ENCODE results near the gene FBXL17.
"Not testable (repeated sequence)": the region's sequence is repeated elsewhere in the genome, so short reads cannot be mapped to it uniquely, and the experiment has no call there.

Gene FBXL17

DNA sequence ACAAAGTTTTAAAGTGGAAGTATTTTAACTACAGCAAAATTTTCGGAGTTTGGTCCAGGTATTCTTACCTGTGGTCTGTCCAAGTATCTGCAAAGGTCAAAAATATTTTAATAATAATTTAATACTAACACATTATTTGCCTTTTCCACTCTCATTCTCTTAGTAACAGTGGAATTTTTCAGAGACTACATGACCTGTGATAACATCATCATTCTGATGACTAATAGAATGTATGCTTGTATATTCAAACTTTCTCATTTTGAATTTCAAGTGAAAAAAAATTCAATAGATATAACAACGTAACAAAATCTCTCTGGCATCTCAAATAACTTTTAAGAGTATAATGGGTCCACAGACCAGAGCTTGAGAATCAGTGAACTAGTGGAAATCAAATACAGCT, 78.3 kb downstream of the FBXL17 start:
- no peak for DNase-seq (ENCODE audit: low read depth)

DNA sequence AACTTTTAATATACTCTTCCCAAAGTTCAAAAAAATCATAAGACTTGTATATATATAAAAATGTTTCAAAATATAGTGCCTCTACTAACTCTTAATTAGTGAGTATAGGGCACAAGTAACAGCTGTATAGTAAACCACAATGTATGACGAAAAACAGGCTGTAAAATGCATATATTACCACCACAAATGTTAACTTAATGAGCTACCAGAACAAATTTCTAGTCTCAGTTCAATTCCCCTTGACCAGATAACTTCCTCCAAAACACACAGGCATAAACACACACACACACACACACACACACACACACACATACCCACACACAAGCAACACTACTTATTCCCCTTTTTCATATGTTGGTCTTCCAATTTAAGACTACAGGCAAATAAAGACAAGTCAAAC, 78.8 kb downstream of the FBXL17 start:
- no peak for DNase-seq (ENCODE audit: low read depth)

DNA sequence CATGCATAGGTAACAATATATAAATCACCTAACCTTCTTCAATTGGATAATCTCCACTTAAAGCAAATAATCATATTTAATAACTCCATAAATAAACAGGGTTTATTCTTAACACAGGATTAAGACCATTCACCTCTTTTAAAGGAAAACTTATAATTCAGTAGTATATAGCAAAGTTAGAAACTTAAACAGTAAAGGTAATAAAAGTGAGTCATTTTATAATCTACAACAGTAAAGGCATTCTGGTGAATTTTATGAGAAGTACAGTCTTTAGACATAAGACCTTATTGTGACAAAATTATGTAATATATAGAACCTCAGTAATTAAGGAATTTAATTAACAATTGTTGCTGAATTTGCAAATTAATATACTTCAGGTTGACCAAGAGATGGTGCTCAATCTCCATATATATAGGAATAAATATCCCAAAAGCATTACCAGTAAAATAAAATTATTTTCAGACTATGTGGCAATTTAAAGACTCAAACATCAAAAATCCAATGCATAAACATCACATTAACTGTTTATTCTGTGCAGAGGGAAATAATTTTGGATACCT, 84.8 kb downstream of the FBXL17 start:
- no peak for DNase-seq (ENCODE audit: low read depth)

DNA sequence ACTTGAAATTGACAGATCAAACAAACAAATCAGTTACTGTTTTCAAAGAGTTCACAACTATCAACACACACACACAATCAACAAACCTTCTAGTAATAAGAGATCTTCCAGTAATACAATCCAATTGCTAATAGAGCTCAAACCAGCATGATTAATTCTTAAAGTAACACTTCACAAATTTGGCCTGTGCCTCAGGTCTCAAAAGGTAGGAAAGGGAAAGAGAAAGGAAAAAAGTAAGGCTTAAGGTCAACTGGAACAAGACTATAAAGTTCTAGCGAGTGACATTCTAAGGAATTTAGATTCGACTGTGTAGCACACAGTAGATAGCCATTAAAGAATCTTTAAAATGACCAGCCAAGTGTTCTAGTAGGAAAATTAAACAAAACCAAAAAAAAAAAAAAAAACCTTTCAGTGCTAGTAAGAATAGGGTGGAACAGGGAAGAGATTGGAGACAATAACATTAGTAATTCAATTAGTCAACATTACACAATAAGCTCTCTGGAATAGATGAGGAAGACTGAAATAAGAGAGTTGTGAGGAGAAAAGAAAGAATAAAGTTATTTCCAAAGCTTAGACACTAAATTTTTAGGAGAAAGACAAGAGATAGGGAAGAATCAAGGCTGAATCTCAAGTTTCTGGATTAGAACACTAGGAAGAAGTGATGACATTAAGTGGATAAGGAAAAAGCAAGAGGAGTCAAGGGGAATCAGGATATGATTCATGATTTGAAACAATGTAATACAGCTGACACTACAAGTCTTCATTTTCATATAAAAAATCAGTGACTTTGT, 86.1 kb downstream of the FBXL17 start:
- DNase-seq (ENCODE audit: low read depth): no peak

DNA sequence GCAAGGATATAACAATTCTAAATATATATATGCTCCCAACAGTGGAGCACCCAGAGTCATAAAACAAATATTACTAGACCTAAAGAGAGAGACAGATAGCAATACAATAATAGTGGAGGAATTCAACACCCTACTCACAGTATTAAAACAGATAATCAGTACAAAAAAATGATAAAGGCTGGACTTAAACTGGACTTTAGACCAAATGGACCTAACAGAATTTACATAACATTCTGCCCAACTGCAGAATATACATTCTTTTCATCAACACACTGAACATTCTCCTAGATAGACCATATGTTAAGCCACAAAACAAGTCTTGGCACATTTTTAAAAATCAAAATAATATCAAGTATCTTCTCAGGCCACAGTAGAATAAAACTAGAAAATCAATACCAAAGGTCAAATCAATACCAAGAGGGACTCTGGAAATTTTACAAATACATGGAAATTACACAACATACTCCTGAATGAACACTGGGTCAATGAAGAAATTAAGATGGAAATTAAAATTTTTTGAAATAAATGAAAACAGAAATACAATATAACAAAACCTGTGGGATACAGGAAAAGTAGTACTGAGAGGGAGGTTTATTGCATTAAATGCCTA, 100.8 kb downstream of the FBXL17 start:
- DNase-seq (ENCODE audit: low read depth): no peak

DNA sequence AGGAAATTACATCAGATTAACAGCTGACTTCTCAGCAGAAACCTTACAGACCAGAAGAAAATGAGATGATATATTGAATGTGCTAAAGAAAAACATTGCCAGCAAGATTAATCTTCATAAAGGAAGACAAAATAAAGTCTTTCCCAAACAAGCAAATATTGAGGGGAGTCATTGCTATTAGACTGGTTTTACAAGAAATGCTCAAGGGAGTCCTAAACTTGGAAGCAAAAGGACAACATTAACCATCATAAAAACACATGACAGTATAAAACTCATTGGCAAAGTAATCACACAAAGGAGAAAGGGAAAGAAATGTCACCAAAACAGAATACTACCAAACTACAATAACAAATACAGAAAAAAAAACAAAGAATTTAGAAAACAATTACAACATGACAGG, 101.7 kb downstream of the FBXL17 start:
- DNase-seq (ENCODE audit: low read depth): no peak

DNA sequence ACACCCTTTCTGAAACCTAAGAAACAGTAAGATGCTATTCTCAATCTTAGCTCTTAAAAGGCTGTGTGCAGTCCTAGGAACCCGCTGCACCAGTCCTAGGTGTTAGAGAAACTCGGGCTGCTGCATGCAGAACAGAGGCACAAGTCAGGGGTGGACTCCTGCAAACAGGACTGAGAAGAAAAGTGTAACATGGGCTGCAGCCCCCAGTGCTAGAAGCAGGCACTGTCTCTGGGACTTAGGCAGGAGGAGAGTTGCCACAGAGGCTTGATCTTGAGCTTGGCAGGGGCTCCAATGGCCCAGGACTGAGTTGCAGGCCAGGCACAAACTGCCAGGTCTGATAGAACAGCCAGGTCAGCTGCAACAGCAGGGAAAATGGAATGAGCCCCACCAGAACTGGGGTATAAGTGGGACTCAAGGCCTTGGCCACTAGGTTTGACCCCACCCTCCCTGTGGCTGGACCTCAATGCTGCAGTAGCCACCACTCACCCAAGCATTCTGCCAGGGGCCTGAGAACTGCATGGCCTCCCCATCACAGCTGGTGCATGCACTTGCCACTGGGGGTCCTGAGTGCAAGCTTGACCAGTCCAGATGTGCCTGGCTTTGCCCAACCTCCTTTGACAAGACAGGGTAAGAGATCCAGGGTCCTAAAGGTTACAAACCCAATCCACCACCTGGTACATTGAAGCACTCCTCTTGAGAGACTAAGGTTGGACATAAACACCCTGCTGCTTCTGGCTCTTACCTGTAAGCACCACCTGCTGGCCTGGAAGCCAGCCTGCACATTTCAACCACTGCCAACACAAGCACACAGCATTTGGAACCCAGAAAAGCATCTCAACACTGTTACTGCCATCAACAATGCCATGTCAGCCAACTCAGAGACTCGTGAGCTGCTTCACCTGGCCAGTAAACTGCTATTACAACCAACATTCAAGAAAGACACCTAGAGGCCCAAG, 103.3 kb downstream of the FBXL17 start:
- no peak for DNase-seq (ENCODE audit: low read depth)

DNA sequence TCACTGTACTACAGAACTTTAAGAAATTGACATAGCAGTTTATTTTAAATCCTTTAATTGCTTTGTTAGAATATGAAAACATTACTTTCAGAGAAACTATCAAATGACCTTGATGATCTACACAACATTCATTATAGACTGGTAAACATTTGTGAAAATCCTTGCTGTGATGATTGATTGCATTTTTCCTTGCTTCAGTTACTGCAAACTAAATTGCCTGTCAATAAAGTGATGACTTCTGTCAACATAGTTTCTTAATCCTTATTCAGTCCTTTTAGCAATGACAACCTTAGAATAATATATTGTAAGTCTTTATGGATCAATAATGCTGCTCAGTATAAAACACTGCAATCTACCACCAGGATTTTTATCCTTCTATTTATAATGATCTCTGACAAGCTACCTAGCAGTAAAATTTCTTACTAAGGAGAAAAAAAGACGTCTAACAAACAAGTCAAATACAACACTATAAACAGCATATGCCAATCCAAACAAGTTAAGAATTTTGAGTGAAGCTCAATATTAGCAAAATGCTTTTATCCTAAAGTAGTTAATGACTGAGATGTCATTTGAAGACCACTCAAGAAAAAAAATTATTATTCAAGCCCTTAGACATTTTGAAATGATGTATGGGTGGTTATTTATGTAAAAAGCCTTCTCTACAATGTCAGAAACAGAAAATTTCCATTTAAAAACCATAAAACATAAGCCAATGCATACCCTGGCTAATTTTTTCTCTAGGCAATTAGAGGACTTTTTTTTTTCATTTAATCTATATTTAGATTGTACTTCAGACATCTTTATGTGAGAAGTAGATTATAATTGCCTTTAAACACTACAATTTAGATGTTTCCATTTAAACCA, 105.5 kb downstream of the FBXL17 start:
- no peak for DNase-seq (ENCODE audit: low read depth)

DNA sequence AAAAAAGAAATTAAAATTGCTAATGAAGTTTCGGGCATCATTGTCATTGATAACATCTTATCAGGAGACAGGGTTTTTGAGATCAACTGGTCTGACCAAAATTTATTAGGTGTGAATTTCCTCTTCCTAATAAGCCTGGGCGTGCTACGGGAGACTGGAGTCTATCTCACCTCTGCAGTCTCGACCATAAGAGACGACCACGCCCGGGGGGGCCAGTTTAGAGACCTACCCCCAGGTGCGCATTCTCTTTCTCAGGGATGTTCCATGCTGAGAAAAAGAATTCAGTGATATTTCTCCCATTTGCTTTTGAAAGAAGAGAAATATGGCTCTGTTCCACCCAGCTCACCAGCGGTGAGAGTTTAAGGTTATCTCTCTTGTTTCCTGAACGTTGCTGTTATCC, 107.8 kb downstream of the FBXL17 start:
- DNase-seq (ENCODE audit: low read depth): not testable (repeated sequence)

DNA sequence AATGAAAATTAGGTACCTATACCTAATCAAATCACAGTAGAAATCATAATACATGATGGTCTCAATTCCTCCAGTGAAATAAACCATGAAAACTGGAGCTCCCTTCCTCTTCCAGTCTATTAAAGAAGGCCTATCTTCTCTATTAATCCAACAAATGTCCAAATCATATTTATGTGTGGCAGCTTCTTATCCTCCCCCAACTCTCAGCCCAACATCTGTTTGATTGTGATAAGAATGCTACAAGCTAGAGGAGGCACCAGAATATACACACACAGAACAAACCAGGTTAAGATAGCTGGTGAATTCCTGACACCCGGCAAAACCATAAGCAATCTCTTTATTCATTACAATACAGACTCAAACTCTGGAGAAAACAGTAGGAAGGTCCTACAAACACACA, 110.8 kb downstream of the FBXL17 start:
- peak; percentile 70 for DNase-seq (ENCODE audit: low read depth)

DNA sequence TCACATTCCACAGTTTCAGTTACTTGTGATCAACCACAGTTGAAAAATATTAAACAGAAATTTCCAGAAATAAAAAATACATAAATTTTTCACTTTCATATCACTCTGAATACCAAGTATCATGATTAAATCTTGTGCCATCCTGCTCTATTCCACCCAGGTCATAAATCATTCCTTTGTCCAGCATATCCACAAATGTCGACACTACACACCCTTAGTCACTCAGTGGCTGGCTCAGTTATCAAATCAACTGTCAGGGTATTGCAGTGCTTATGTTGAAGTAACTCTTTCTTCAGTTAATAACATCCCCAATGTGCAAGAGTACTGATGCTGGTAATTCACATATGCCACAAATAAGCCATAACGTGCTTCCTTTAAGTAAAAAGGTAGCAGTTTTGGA, 115.7 kb downstream of the FBXL17 start:
- no peak for DNase-seq (ENCODE audit: low read depth)

DNA sequence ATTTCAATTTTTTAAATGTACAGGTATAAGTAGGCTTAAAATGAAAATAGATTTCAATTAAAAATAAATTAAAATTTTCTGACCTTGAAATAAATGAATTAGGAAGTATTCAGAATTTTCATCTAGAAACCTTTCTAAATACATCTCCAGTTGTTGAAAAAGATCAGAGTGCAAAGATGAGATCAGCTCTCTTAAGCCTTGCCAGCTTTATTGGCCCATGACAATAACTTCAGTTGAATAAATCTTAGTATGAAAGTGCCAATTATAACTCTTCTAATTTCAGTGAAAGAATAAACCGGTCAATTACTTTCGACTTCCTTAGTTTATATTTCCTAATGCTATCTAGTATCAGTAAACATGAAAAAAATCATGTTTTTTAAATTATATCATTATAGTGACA, 117.4 kb downstream of the FBXL17 start:
- DNase-seq (ENCODE audit: low read depth): no peak

DNA sequence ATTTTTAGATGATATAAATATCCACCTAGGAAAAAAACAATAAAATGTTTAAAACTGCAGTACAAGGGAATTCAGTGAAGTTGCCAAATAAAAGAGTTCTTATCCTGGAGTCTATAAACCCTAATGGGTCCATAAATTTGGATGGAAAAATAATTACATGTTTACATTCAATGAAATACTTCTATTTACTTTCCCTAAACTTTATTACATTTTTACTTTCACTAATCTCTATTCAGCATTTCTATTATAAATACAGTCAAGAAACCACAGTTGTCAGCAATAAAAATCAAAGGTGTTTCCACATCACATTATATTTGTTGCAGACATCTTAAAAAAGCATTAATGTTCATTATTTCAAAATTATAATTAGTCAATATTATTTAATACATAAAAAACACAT, 118.6 kb downstream of the FBXL17 start:
- no peak for DNase-seq (ENCODE audit: low read depth)

DNA sequence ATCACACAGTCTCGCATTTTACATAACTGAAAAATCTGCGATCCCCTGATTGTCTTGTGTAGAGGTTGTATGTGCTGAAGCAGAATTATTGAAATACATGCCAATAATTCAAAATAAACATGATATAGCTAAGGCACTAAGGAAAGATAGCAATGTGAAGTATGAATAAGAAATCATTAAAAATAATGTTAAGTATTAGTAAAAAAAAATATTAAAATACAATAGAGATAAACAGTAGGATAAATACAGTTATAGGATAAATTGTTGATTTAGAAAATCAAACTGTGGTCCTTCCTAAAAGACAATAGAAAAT, 121.1 kb downstream of the FBXL17 start:
- DNase-seq (ENCODE audit: low read depth): no peak

DNA sequence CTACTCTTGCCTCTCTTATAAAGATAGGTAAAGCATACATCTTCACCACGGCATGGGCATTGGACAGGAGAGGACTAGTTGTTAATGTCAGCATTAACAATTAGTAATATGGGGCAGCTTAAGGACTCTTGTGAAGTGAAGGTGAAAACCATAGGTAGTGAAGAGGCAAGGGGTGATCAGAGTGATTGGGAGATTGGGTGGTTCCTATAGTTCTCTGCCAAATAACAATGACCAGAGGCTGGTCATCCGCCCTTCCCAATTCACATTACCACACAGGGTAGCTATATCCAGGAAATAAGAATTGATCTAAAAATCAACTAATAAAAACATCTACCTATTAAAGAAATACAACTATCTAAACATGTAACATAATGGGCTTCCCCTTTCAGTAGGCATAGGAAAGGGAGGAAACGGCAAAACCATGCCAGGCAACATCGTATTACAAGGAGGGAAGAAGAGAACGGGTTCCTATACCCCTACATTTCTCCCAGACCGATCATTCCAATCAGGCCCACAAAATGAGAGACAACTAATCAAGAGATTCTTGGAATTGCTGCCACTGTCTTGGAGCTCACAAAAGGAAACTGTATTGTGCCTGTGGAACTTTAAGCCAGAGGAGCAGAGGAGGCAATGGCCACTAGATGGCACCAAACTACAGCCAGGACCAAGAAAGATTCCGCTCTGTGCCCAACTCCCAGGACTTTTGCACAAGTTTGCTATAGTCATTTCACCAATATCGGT, 121.6 kb downstream of the FBXL17 start:
- peak; percentile 33 for DNase-seq (ENCODE audit: low read depth)

DNA sequence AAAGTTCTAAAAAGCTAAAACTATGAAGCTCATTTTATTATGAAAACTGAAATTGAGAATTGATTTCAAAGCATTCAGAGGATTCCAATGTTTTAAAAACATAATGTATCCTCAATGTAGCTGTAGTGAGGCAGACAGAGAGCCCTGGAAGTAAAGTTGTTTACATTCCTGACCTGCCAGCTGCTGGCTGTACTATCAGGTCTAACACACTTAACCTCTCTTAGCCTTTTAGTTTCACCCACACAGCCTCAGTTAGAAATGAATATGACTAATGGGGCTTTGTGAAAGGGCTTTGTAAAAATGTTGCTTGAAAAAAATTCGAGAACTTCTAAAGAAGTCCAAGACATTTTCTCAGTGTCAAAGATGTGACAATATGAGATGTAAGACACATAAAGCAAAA, 122.6 kb downstream of the FBXL17 start:
- no peak for DNase-seq (ENCODE audit: low read depth)

DNA sequence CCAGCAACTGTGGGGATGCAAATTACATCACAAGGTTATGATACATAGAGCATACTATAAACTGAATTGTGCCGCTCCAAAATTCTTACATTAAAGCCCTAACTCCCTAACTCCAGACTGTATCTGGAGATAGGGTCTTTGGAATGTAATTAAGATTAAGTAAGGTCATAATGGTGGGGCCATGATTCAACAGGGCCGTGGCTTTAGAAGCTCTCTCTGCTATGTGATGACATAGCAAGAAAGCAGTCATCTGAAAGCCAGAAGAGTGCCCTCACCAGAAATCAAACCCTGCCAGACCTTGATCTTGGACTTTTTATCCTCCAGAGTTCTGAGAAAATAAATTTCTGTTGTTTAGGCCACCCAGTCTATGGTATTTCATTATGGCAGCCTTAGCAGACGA, 123.9 kb downstream of the FBXL17 start:
- no peak for DNase-seq (ENCODE audit: low read depth)

DNA sequence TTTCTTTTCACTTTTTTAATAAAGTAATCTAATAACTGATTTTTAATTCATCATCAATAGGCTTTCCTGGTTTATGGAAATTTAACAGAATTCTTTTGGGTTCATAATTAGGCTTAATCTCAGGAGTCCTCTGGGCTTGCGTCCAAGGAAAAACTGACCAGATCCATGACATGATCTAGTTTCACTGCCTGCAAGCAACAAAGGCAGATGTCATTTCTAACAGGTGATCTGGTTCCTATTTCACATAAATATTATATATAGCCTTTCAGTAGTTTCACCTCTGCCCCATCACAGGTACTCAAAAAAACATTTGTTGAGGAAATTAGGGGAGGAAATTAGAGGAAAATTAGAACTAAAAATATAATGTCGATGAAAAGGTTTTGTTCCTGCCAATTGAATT, 126.4 kb downstream of the FBXL17 start:
- DNase-seq (ENCODE audit: low read depth): no peak

DNA sequence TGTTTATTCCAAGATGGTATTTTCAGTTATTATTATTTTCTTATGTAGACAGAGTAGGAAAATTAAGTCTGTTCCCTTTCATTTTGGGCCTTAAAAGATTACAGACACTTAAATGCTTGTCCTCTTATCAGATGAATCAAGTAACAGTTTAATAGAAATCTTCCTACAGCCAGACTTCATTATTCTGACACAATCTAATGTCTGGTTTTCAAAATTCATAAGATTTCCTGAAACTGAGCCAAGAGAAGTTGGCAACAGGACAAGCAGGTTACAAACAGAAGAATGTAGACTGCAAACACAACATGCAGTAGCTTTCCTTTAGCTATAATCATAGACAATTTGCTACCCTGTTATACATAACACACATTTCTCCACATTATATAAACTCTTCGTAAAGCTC, 130.5 kb downstream of the FBXL17 start:
- no peak for DNase-seq (ENCODE audit: low read depth)

DNA sequence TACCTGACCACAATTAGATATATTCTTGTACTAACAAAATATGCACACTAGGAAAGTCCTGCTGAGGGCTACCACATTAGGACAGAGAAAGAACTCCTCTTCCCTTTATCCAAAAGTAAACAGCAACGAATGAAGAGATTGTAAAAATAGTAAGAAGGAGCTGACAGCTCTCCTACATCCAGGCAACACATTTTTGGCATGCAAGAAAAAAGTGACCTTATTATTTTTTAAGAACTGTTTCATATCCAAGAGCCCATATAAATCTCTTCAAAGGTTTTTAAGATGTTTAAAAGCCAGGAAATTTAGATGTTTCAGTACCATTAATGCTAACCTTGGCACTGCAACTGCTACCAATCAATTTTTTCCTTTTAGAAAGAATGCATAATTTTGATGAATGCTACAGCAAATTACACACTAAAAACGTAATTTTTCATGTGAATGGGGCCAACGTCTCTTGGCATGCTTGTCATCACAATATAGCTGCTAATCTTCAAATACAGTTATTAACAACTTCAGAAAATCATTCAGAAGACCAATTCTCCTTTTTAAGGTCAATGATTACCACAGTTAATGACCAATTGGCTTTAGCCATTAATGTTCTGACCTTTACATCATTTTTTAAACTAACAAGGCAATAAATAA, 132.0 kb downstream of the FBXL17 start:
- no peak for DNase-seq (ENCODE audit: low read depth)
